ENCODE results near the gene EDAR. TPM values are rescaled to one million over a fixed set of nuclear protein-coding genes. Genes with fewer than 3 reads are reported as not detected.

Gene EDAR
- total RNA-seq, 1 experiment from 2014 or later, result 0.15 TPM

GRCh38 chr2:108982259-108982679 lies 6.8 kb downstream of the EDAR start:
- Histone ChIP-seq H2AFZ (ENCODE audit: low read depth, low read length, poor library complexity, severe bottlenecking) (no peak overlapping the region), H3K9ac (ENCODE audit: low read length) (no peak overlapping the region), H3K4me1 (ENCODE audit: control insufficient read depth in 1 of 2, insufficient read depth in 2 of 2, low read length in 2 of 2) (no peaks in the 10 kb centered on the region), H3K4me3 (replicated peaks in 1 of 2; ENCODE audit: low read depth in 1 of 2, low read length in 2 of 2) (no peak overlapping the region), H3K27me3 (ENCODE audit: insufficient read depth, low read length) (peaks cover 10% of the 10 kb centered on the region; the same call in 1 of the 2 replicates), H3K27ac (ENCODE audit: low read depth, low read length) (no peak overlapping the region), H3K4me2 (ENCODE audit: low read length) (no peak overlapping the region), H3K36me3 (ENCODE audit: control insufficient read depth in 1 of 2, insufficient read depth in 2 of 2, low read length in 2 of 2) (no peaks in the 10 kb centered on the region), H3K9me2 (ENCODE audit: insufficient read depth) (no peaks in the 10 kb centered on the region), H4K20me1 (ENCODE audit: insufficient read depth) (no peaks in the 10 kb centered on the region), H3K9me3 (ENCODE audit: control insufficient read depth in 1 of 2, insufficient read depth in 1 of 2, low read depth in 1 of 2, low read length in 2 of 2) (no peaks in the 10 kb centered on the region), H3K79me2 (ENCODE audit: insufficient read depth, low read length) (no peaks in the 10 kb centered on the region)
- intact Hi-C loops (cut with micrococcal nuclease), result loop anchor here (10.0 kb wide), 1 partner anchor 197 kb away; the partner anchor contains the start of gene CCDC138
- no peak for TF ChIP-seq REST (IDR thresholded peaks at IDR 0.05; ENCODE audit: low read depth)
- TF ChIP-seq POLR2AphosphoS5 (IDR thresholded peaks at IDR 0.05; ENCODE audit: low read depth, low read length), result no peak
- no peak for TF ChIP-seq CBX3 (IDR thresholded peaks at IDR 0.05; ENCODE audit: low read depth)
- TF ChIP-seq YY1 (IDR thresholded peaks at IDR 0.05; ENCODE audit: extremely low read depth, insufficient replicate concordance, low read depth, low read length), result no peak
- TF ChIP-seq ZBTB33 (IDR thresholded peaks at IDR 0.05; ENCODE audit: extremely low read depth, insufficient replicate concordance, low read length), result no peak
- TF ChIP-seq CTCF (IDR thresholded peaks at IDR 0.05 in 2 of 3, conservative IDR thresholded peaks at IDR 0.05 in 1 of 3; ENCODE audit: borderline replicate concordance in 1 of 3, insufficient read depth in 1 of 3, low read depth in 2 of 3, low read length in 2 of 3), result no peak
- no peak for TF ChIP-seq ZFX (IDR thresholded peaks at IDR 0.05)
- TF ChIP-seq ATF3 (IDR thresholded peaks at IDR 0.05), result no peak
- no peak for TF ChIP-seq SP1 (IDR thresholded peaks at IDR 0.05; ENCODE audit: low read depth)
- TF ChIP-seq EGR1 (IDR thresholded peaks at IDR 0.05; ENCODE audit: low read depth), result no peak
- no peak for TF ChIP-seq SRF (IDR thresholded peaks at IDR 0.05; ENCODE audit: low read depth)
- no peak for TF ChIP-seq POLR2A (IDR thresholded peaks at IDR 0.05; ENCODE audit: borderline replicate concordance, extremely low read depth, insufficient read depth, insufficient read length)
- TF ChIP-seq ELF1 (IDR thresholded peaks at IDR 0.05; ENCODE audit: borderline replicate concordance, low read depth), result no peak
- ChIA-PET CTCF (no interaction called here), RAD21 (ENCODE audit: low non-redundant PET in 1 of 2, low total read pairs in 2 of 2, uncharacterized antibody in 2 of 2, unreplicated experiment in 2 of 2) (no interaction called here), POLR2A (no interaction called here)
- no peak for DNase-seq (ENCODE audit: low read depth, low spot score)
- no peak for ATAC-seq
- BruUV-seq (replicated peaks), result no TSS peak
